Lower leg skin (tissue), 3 donors: ENCODE measurements around the gene DOCK1.

Experiments used
- CTCF ChIP-seq, 3 donors: fragments of 450-650 bp; IDR thresholded peaks; one replicate each; pipeline ENCODE4 v1.5.1; 2016; ENCODE audit warnings: antibody characterized with exemption in 3 of 3, mild to moderate bottlenecking in 3 of 3, moderate library complexity in 2 of 3
- POLR2A ChIP-seq, 2 donors: fragments of 450-650 bp; IDR thresholded peaks; one replicate each; pipeline ENCODE4 v1.6.1; 2016 to 2017; ENCODE audit warnings: antibody characterized with exemption in 2 of 2, mild to moderate bottlenecking in 1 of 2, moderate library complexity in 1 of 2

GRCh38 chr10:127374074-127374680 lies 468.9 kb downstream of the DOCK1 start:
- no peak for TF ChIP-seq CTCF (IDR thresholded peaks at IDR 0.05)
- no peak for TF ChIP-seq POLR2A (IDR thresholded peaks at IDR 0.05)
